Astrocyte (in vitro differentiated cells and primary cell): ENCODE measurements around the gene ACSF2.

Source experiments
- EZH2 ChIP-seq: IDR thresholded peaks from 2 replicates; pipeline ENCODE4 v1.6.1; 2012; ENCODE audit warnings: mild to moderate bottlenecking, low read length, inconsistent platforms; ENCODE audit not compliant: insufficient read depth
- TF ChIP-seq, protein P1 (sequence below): IDR thresholded peaks from 2 replicates; pipeline ENCODE4 v1.5.1; 2011; ENCODE audit warnings: low read depth, mild to moderate bottlenecking, inconsistent platforms, low read length, moderate library complexity; ENCODE audit not compliant: insufficient read depth

DNA sequence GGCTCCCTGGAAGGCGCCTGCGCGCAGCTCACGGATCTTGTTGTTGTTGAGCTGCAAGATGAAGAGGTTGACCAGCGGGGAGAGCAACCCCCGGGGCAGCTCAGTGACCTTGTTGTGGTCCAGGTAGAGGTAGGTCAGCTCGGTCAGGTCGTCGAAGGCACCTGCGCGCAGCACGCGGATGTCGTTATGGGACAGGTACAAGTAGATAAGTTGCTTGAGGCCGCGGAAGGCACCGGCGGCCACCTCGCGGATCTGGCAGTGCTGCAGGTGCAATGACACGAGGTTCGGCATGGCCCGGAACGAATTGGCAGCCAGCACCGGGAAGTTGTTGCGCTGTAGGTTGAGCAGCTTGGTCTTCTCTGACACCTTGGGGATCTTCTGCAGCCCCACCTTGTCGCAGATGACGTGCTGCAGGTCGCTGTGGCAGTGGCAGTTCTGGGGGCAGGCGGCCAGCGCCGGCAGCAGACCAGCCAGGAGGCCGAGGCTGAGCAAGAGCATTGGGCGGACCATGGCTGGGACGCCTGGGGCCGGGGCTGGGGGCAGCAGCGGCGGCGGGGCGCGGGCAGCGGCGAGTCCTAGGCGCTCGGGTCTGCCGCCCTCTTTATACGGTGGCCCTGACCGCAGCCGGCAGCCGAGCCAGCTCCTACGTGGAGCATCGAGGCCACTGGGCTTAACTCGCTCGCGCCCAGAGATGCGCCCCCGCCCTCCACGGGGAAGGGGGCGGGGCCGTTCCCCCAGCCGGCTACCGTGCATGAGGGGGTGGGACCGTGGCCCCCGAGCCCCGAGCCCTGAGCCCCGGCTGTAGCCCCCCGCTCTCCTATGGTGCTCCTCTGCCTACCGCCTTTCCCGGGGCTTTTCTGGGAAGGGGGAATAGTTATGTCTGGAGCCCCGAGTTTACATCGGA is 42.5 kb downstream of the ACSF2 start, which contains the start of gene CHAD:
- TF ChIP-seq, protein P1, sequence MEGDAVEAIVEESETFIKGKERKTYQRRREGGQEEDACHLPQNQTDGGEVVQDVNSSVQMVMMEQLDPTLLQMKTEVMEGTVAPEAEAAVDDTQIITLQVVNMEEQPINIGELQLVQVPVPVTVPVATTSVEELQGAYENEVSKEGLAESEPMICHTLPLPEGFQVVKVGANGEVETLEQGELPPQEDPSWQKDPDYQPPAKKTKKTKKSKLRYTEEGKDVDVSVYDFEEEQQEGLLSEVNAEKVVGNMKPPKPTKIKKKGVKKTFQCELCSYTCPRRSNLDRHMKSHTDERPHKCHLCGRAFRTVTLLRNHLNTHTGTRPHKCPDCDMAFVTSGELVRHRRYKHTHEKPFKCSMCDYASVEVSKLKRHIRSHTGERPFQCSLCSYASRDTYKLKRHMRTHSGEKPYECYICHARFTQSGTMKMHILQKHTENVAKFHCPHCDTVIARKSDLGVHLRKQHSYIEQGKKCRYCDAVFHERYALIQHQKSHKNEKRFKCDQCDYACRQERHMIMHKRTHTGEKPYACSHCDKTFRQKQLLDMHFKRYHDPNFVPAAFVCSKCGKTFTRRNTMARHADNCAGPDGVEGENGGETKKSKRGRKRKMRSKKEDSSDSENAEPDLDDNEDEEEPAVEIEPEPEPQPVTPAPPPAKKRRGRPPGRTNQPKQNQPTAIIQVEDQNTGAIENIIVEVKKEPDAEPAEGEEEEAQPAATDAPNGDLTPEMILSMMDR = no peak
- TF ChIP-seq EZH2 = no peak
